ENCODE results near the gene LIM2. TPM values are rescaled to one million over a fixed set of nuclear protein-coding genes. Genes with fewer than 3 reads are reported as not detected.

LIM2 gene
- total and polyA plus RNA-seq, 2 donors = not detected

- Histone ChIP-seq H3K36me3 (ENCODE audit: control insufficient read depth in 2 of 2, insufficient read depth in 2 of 2, low read length in 1 of 2) (no peaks in the 10 kb centered on the region), H3K4me3 (ENCODE audit: low read length in 2 of 2) (no peak overlapping the region), H3K27me3 (ENCODE audit: control insufficient read depth in 2 of 2, insufficient read depth in 1 of 2, low read length in 1 of 2) (no peaks in the 10 kb centered on the region), H3K4me1 (ENCODE audit: control insufficient read depth in 2 of 2, insufficient read depth in 2 of 2, low read length in 2 of 2) (peaks cover 0 to 9% of the 10 kb centered on the region in 2 donors), H3K9me3 (ENCODE audit: control insufficient read depth in 2 of 2, insufficient read depth in 1 of 2, low read length in 1 of 2) (peaks cover 0 to 10% of the 10 kb centered on the region in 2 donors), H3K27ac (ENCODE audit: low read depth in 1 of 2, low read length in 1 of 2) (no peak overlapping the region)
- over 99% methylated on average over 4 of the region's 4 CpGs for WGBS
- no peak for DNase-seq (ENCODE audit: low read depth in 6 of 9, low spot score in 9 of 9)
Observed at GRCh38 chr19:51382004-51382403, 5.8 kb downstream of the LIM2 start.

- Histone ChIP-seq H3K36me3 (ENCODE audit: control insufficient read depth in 2 of 2, insufficient read depth in 2 of 2, low read length in 1 of 2) (no peaks in the 10 kb centered on the region), H3K27ac (ENCODE audit: low read depth in 1 of 2, low read length in 1 of 2) (no peak overlapping the region), H3K4me3 (ENCODE audit: low read length in 2 of 2) (no peak overlapping the region), H3K9me3 (ENCODE audit: control insufficient read depth in 2 of 2, insufficient read depth in 1 of 2, low read length in 1 of 2) (peaks cover 0 to 10% of the 10 kb centered on the region in 2 donors), H3K4me1 (ENCODE audit: control insufficient read depth in 2 of 2, insufficient read depth in 2 of 2, low read length in 2 of 2) (peaks cover 4 to 23% of the 10 kb centered on the region in 2 donors), H3K27me3 (ENCODE audit: control insufficient read depth in 2 of 2, insufficient read depth in 1 of 2, low read length in 1 of 2) (no peaks in the 10 kb centered on the region)
- WGBS = 99% methylated on average over 9 of the region's 9 CpGs
- no peak for DNase-seq (ENCODE audit: low read depth in 6 of 9, low spot score in 9 of 9)
Observed at GRCh38 chr19:51380379-51380778, 7.4 kb downstream of the LIM2 start.

- no peak overlapping the region for H3K4me3 ChIP-seq (ENCODE audit: low read length in 2 of 2)
- no peaks in the 10 kb centered on the region for H3K36me3 ChIP-seq (ENCODE audit: control insufficient read depth in 2 of 2, insufficient read depth in 2 of 2, low read length in 1 of 2)
- no peak overlapping the region for H3K27ac ChIP-seq (ENCODE audit: low read depth in 1 of 2, low read length in 1 of 2)
- 39% methylated on average over 2 of the region's 2 CpGs for WGBS
- DNase-seq (ENCODE audit: low read depth in 6 of 9, low spot score in 9 of 9) = no peak
- no peaks in the 10 kb centered on the region for H3K27me3 ChIP-seq (ENCODE audit: control insufficient read depth in 2 of 2, insufficient read depth in 1 of 2, low read length in 1 of 2)
- peaks cover 11 to 39% of the 10 kb centered on the region in 2 donors for H3K4me1 ChIP-seq (ENCODE audit: control insufficient read depth in 2 of 2, insufficient read depth in 2 of 2, low read length in 2 of 2)
- peaks cover 0 to 10% of the 10 kb centered on the region in 2 donors for H3K9me3 ChIP-seq (ENCODE audit: control insufficient read depth in 2 of 2, insufficient read depth in 1 of 2, low read length in 1 of 2)
Observed at GRCh38 chr19:51377422-51377821, 10.4 kb downstream of the LIM2 start.

DNA sequence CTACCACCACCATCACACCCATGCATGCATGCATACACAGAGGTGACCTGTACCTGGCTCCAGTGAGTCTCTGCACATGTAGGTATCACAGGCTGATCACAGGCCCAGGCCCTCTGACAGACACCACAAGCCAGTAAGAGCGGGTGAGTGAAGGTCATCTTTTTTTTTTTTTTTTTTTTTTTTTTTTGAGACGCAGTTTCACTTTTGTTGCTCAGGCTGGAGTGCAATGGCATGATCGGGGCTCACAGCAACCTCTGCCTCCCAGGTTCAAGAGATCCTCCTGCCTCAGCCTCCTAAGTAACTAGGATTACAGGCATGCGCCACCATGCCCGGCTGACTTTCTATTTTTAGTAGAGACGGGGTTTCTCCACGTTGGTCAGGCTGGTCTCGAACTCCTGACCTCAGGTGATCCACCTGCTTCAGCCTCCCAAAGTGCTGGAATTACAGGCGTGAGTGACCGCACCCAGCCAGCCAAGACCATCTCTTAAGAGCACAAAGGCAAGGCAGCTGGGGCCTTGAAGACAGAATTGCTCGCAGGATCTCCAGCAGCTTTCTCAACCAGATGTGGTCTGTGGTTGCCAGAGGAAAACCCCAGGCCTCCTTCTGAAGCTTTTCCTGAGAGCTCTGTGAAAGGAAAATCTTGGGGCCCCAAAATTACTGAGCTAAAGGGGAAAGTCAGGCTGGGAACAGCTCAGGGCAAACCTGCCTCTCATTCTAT, 12.1 kb downstream of the LIM2 start:
- no peaks in the 10 kb centered on the region for H3K36me3 ChIP-seq (ENCODE audit: control insufficient read depth in 2 of 2, insufficient read depth in 2 of 2, low read length in 1 of 2)
- no peak overlapping the region for H3K4me3 ChIP-seq (ENCODE audit: low read length in 2 of 2)
- 37% methylated on average over 11 of the region's 11 CpGs for WGBS
- peak in 2 of 9 donors; percentile 42 to 66 for DNase-seq (ENCODE audit: low read depth in 6 of 9, low spot score in 9 of 9)
- peaks cover 16 to 55% of the 10 kb centered on the region in 2 donors for H3K4me1 ChIP-seq (ENCODE audit: control insufficient read depth in 2 of 2, insufficient read depth in 2 of 2, low read length in 2 of 2)
- H3K27ac ChIP-seq (ENCODE audit: low read depth in 1 of 2, low read length in 1 of 2) = no peak overlapping the region
- H3K9me3 ChIP-seq (ENCODE audit: control insufficient read depth in 2 of 2, insufficient read depth in 1 of 2, low read length in 1 of 2) = peaks cover 0 to 4% of the 10 kb centered on the region in 2 donors
- H3K27me3 ChIP-seq (ENCODE audit: control insufficient read depth in 2 of 2, insufficient read depth in 1 of 2, low read length in 1 of 2) = no peaks in the 10 kb centered on the region

DNA sequence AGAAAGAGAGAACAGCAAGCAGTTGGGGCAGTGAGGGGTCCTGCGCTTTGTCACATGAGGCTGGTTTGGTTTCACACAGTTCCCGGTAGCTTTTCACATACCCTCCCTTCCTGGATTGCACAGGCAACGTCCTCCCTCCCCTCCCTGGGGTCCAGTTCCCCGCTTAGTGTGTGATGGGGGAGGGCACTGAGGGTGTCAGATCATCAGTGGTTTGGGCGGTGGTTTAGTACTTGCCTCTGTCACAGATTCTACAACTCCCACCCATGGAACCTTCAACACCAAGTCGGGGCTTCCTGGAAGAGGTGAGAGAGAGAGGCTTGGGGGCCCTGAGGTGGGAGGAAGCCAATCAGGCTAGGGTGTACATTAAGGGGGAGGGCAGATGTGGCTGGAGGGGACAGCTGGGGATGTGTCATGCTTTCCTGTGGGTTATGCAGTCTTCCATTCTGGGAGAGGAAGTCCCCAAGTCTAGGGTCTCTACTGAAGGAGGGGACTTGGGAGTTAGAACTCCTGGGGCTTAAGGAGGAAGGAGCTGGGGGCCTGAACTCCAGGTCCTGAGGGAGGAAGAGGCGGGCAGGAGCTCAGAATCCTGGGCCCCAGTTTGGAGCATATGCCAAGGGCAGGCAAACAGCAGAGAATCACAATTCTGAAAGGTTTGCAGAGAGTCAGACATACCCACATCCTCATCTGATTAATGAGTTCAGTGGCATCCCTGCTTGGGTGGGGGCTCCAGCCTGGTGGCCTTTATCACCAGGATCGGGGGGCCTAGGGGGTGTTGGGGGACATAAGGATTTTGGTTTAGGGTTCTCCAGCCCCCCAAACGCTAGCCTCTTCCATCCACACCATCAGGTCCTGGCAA, 14.9 kb downstream of the LIM2 start, which contains the start of gene NKG7:
Gene NKG7, minus strand, starts transcription at position 6 of the 856 bp plus-strand sequence. CDS start 119 bp downstream, outside the sequence.
- Histone ChIP-seq H3K4me3 (ENCODE audit: low read length in 2 of 2) (peak within 1 kb of the TSS in 1 of 2 donors; percentile 4), H3K27ac (ENCODE audit: low read depth in 1 of 2, low read length in 1 of 2) (peak within 1 kb of the TSS; percentile 40 to 71), H3K27me3 (ENCODE audit: control insufficient read depth in 2 of 2, insufficient read depth in 1 of 2, low read length in 1 of 2) (no peaks in the 10 kb centered on the region), H3K9me3 (ENCODE audit: control insufficient read depth in 2 of 2, insufficient read depth in 1 of 2, low read length in 1 of 2) (no peaks in the 10 kb centered on the region), H3K36me3 (ENCODE audit: control insufficient read depth in 2 of 2, insufficient read depth in 2 of 2, low read length in 1 of 2) (no peaks in the 10 kb centered on the region), H3K4me1 (ENCODE audit: control insufficient read depth in 2 of 2, insufficient read depth in 2 of 2, low read length in 2 of 2) (peaks cover 20 to 61% of the 10 kb centered on the region in 2 donors)
- DNase-seq (ENCODE audit: low read depth in 6 of 9, low spot score in 9 of 9) = peak in 2 of 9 donors; percentile 41 to 73
- WGBS = 17% methylated on average over 9 of the region's 9 CpGs

GRCh38 chr19:51372021-51372648, 15.6 kb downstream of the LIM2 start:
- Histone ChIP-seq H3K27me3 (ENCODE audit: control insufficient read depth in 2 of 2, insufficient read depth in 1 of 2, low read length in 1 of 2) (no peaks in the 10 kb centered on the region), H3K27ac (ENCODE audit: low read depth in 1 of 2, low read length in 1 of 2) (peak overlapping the region; percentile 21 to 71)
- WGBS = 87% methylated on average over 18 of the region's 18 CpGs

GRCh38 chr19:51371186-51371690, 16.5 kb downstream of the LIM2 start:
- Histone ChIP-seq H3K27ac (ENCODE audit: low read depth in 1 of 2, low read length in 1 of 2) (no peak overlapping the region), H3K4me3 (ENCODE audit: low read length in 2 of 2) (no peak overlapping the region), H3K9me3 (ENCODE audit: control insufficient read depth in 2 of 2, insufficient read depth in 1 of 2, low read length in 1 of 2) (no peaks in the 10 kb centered on the region), H3K36me3 (ENCODE audit: control insufficient read depth in 2 of 2, insufficient read depth in 2 of 2, low read length in 1 of 2) (no peaks in the 10 kb centered on the region), H3K27me3 (ENCODE audit: control insufficient read depth in 2 of 2, insufficient read depth in 1 of 2, low read length in 1 of 2) (no peaks in the 10 kb centered on the region), H3K4me1 (ENCODE audit: control insufficient read depth in 2 of 2, insufficient read depth in 2 of 2, low read length in 2 of 2) (peaks cover 20 to 63% of the 10 kb centered on the region in 2 donors)
- no peak for DNase-seq (ENCODE audit: low read depth in 6 of 9, low spot score in 9 of 9)
- WGBS = 97% methylated on average over 8 of the region's 8 CpGs

More at GRCh38 chr19:51372021-51372648, 15.6 kb downstream of the LIM2 start:
- no peaks in the 10 kb centered on the region for H3K9me3 ChIP-seq (ENCODE audit: control insufficient read depth in 2 of 2, insufficient read depth in 1 of 2, low read length in 1 of 2)
- H3K4me3 ChIP-seq (ENCODE audit: low read length in 2 of 2) = peak overlapping the region in 1 of 2 donors; percentile 4
- no peaks in the 10 kb centered on the region for H3K36me3 ChIP-seq (ENCODE audit: control insufficient read depth in 2 of 2, insufficient read depth in 2 of 2, low read length in 1 of 2)
- peaks cover 20 to 64% of the 10 kb centered on the region in 2 donors for H3K4me1 ChIP-seq (ENCODE audit: control insufficient read depth in 2 of 2, insufficient read depth in 2 of 2, low read length in 2 of 2)
- DNase-seq (ENCODE audit: low read depth in 6 of 9, low spot score in 9 of 9) = no peak

DNA sequence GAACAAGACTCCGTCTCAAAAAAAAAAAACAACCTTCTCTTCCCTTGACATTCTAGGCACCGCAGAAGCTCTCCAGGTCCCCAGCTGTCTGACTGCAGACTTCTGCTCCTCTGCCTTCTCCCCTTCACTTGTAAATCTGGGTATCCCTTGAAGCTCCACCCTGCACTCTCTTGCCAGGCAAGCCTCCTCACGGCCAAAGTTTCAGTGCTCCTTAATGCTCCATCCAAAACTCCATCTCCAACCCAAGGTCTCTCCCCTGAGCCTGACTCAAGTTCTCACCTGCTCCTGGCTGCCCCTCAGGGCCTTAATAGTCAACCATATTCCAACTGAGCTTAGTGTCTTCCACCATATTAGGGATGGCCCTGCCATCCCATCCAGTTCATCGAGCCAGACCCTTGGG, 17.5 kb downstream of the LIM2 start:
- 96% methylated on average over 4 of the region's 4 CpGs for WGBS
- Histone ChIP-seq H3K36me3 (ENCODE audit: control insufficient read depth in 2 of 2, insufficient read depth in 2 of 2, low read length in 1 of 2) (no peaks in the 10 kb centered on the region), H3K9me3 (ENCODE audit: control insufficient read depth in 2 of 2, insufficient read depth in 1 of 2, low read length in 1 of 2) (no peaks in the 10 kb centered on the region), H3K4me3 (ENCODE audit: low read length in 2 of 2) (no peak overlapping the region), H3K4me1 (ENCODE audit: control insufficient read depth in 2 of 2, insufficient read depth in 2 of 2, low read length in 2 of 2) (peaks cover 16 to 61% of the 10 kb centered on the region in 2 donors), H3K27me3 (ENCODE audit: control insufficient read depth in 2 of 2, insufficient read depth in 1 of 2, low read length in 1 of 2) (no peaks in the 10 kb centered on the region), H3K27ac (ENCODE audit: low read depth in 1 of 2, low read length in 1 of 2) (no peak overlapping the region)
- no peak for DNase-seq (ENCODE audit: low read depth in 6 of 9, low spot score in 9 of 9)

Data from thymus (tissue), 11 donors.